ENCODE results near the gene ZDHHC14. TPM values are rescaled to one million over a fixed set of nuclear protein-coding genes. Genes with fewer than 3 reads are reported as not detected.
"Not testable (repeated sequence)": the region's sequence is repeated elsewhere in the genome, so short reads cannot be mapped to it uniquely, and the experiment has no call there.

ZDHHC14 gene
- total RNA-seq, 2 experiments from 2014 or later, result 1.7 to 2.5 TPM

- POLR2A ChIA-PET, result interaction anchor here (1.0 kb wide), 1 partner anchor 63 kb away, joined by 3 read pairs; no protein-coding TSS in a partner anchor
- ATAC-seq, result no peak
- TF ChIP-seq, protein P1, sequence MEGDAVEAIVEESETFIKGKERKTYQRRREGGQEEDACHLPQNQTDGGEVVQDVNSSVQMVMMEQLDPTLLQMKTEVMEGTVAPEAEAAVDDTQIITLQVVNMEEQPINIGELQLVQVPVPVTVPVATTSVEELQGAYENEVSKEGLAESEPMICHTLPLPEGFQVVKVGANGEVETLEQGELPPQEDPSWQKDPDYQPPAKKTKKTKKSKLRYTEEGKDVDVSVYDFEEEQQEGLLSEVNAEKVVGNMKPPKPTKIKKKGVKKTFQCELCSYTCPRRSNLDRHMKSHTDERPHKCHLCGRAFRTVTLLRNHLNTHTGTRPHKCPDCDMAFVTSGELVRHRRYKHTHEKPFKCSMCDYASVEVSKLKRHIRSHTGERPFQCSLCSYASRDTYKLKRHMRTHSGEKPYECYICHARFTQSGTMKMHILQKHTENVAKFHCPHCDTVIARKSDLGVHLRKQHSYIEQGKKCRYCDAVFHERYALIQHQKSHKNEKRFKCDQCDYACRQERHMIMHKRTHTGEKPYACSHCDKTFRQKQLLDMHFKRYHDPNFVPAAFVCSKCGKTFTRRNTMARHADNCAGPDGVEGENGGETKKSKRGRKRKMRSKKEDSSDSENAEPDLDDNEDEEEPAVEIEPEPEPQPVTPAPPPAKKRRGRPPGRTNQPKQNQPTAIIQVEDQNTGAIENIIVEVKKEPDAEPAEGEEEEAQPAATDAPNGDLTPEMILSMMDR (IDR thresholded peaks at IDR 0.05), result no peak
- no peak for DNase-seq
- H3K27me3 Mint-ChIP-seq, result no peaks in the 10 kb centered on the region
- CTCF ChIA-PET, result no interaction called here
- no peak overlapping the region for H3K4me3 Mint-ChIP-seq
- no peaks in the 10 kb centered on the region for H3K36me3 Mint-ChIP-seq (ENCODE audit: low read depth)
- peaks cover 38% of the 10 kb centered on the region for H3K4me1 Mint-ChIP-seq (ENCODE audit: low read depth)
- H3K27ac Mint-ChIP-seq, result no peak overlapping the region
- intact Hi-C loops (cut with micrococcal nuclease), result no loop called here
- no peaks in the 10 kb centered on the region for H3K9me3 Mint-ChIP-seq
Measured at GRCh38 chr6:157556671-157557430, 175.9 kb downstream of the ZDHHC14 start.

DNA sequence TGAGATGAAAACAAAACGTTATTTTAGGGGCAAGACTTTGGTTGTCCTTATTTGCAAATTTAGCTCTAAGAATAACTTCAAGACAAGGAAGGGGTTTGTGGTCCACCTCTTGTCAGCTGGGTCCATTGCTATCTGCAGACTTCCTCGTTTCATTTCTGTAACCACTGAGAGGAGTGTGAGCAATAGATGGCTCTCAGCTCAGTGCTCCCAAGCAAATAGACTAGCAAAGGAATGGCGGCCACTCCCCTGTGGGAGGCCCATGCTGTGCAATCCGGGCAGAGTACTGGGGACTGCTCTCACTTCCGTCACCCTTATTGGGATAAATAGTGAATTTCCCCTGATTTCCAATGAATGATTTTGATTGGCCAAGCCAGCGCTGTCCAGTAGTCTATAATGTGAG is 176.6 kb downstream of the ZDHHC14 start:
- intact Hi-C loops (cut with micrococcal nuclease), result no loop called here
- peak; percentile 34 for ATAC-seq
- Mint-ChIP-seq H3K4me1 (ENCODE audit: low read depth) (peaks cover 44% of the 10 kb centered on the region), H3K27me3 (no peaks in the 10 kb centered on the region), H3K9me3 (no peaks in the 10 kb centered on the region), H3K27ac (no peak overlapping the region), H3K4me3 (no peak overlapping the region), H3K36me3 (ENCODE audit: low read depth) (no peaks in the 10 kb centered on the region)
- ChIA-PET POLR2A (no interaction called here), CTCF (no interaction called here)
- no peak for DNase-seq
- TF ChIP-seq, protein P1 (IDR thresholded peaks at IDR 0.05), result no peak

DNA sequence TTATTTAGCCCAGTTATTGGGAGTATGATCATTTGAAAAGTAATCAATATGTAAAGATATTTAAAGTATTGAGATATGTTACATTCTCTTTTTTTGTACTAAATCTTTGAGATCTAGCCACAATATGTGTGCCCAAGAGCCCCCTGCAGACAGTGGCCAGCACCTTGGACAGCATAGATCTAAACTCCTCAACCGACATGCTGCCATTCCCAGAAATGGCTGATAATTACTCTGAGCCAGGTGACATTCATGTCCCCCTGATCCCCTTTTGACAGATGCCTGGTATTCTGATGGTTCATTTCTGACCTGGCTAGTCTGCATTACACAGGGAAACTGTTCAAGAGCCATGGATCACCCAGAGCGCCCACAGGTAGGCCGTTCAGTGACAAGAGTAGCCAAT is 177.1 kb downstream of the ZDHHC14 start:
- CTCF ChIA-PET, result no interaction called here
- H3K36me3 Mint-ChIP-seq (ENCODE audit: low read depth), result no peaks in the 10 kb centered on the region
- TF ChIP-seq, protein P1 (IDR thresholded peaks at IDR 0.05), result no peak
- peaks cover 45% of the 10 kb centered on the region for H3K4me1 Mint-ChIP-seq (ENCODE audit: low read depth)
- no peak for ATAC-seq
- H3K27me3 Mint-ChIP-seq, result no peaks in the 10 kb centered on the region
- no peak for DNase-seq
- intact Hi-C loops (cut with micrococcal nuclease), result no loop called here
- POLR2A ChIA-PET, result no interaction called here
- H3K4me3 Mint-ChIP-seq, result no peak overlapping the region
- H3K9me3 Mint-ChIP-seq, result no peaks in the 10 kb centered on the region
- no peak overlapping the region for H3K27ac Mint-ChIP-seq

DNA sequence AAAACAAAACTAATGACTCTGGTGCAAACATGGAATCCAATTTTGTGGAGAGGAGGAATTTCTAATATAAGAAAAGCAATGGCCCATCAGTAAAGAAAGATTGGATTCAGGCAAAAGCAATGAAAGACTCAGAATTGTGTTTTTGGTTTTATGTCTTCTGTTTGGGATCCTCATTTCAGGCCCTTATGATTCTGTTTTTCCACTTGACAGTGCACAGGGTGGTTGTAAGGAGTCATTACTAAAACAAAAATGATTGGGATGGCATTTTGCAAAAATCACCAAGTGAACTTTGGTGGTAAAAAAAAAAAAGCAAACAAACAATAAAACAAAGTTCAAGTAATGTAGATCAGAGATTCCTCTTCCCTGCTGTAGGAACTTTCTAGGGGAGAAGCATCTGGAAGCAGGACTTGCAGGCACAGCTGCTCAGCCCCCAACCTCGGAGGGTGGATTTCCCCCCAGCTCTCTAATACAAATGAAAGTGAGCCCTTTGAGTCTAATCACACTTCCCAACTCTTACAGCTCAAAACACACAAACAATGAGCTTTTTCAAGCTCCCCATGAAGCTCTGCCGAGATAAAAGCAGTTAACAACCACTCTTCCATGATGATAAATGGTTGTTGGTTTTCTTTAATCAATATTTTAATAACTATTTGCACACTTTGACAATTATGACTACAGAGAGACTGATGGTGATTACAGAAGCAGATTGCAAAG is 177.7 kb downstream of the ZDHHC14 start:
- Mint-ChIP-seq H3K9me3 (no peaks in the 10 kb centered on the region), H3K27me3 (no peaks in the 10 kb centered on the region), H3K36me3 (ENCODE audit: low read depth) (no peaks in the 10 kb centered on the region), H3K27ac (no peak overlapping the region), H3K4me1 (ENCODE audit: low read depth) (peaks cover 49% of the 10 kb centered on the region), H3K4me3 (no peak overlapping the region)
- ChIA-PET CTCF (no interaction called here), POLR2A (no interaction called here)
- TF ChIP-seq, protein P1 (IDR thresholded peaks at IDR 0.05), result no peak
- no peak for DNase-seq
- intact Hi-C loops (cut with micrococcal nuclease), result no loop called here
- ATAC-seq, result no peak

- ChIA-PET CTCF (no interaction called here), POLR2A (interaction anchor here (1.1 kb wide), 1 partner anchor 9 kb away, joined by 3 read pairs; no protein-coding TSS in a partner anchor)
- Mint-ChIP-seq H3K27ac (no peak overlapping the region), H3K27me3 (no peaks in the 10 kb centered on the region), H3K36me3 (ENCODE audit: low read depth) (no peaks in the 10 kb centered on the region), H3K4me1 (ENCODE audit: low read depth) (peaks cover 56% of the 10 kb centered on the region), H3K9me3 (no peaks in the 10 kb centered on the region), H3K4me3 (no peak overlapping the region)
- intact Hi-C loops (cut with micrococcal nuclease), result no loop called here
- DNase-seq, result no peak
- TF ChIP-seq, protein P1 (IDR thresholded peaks at IDR 0.05), result no peak
- no peak for ATAC-seq
Measured at GRCh38 chr6:157559201-157559756, 178.3 kb downstream of the ZDHHC14 start.

- H3K9me3 Mint-ChIP-seq; H3K27me3 Mint-ChIP-seq; H3K4me3 Mint-ChIP-seq; CTCF ChIA-PET; ATAC-seq; DNase-seq; H3K27ac Mint-ChIP-seq; H3K36me3 Mint-ChIP-seq (ENCODE audit: low read depth): not testable (repeated sequence)
- intact Hi-C loops (cut with micrococcal nuclease), result loop anchor here (10.0 kb wide), 1 partner anchor 95 kb away; no protein-coding TSS in a partner anchor
- peaks cover 56% of the 10 kb centered on the region for H3K4me1 Mint-ChIP-seq (ENCODE audit: low read depth)
- POLR2A ChIA-PET, result interaction anchor here (1.1 kb wide), 1 partner anchor 9 kb away, joined by 3 read pairs; no protein-coding TSS in a partner anchor
Measured at GRCh38 chr6:157560063-157560462, 179.1 kb downstream of the ZDHHC14 start.

Data from activated CD8-positive, alpha-beta T cell treated with anti-CD3 and anti-CD28 coated beads for 36 hours (primary cell).